Astrocyte (in vitro differentiated cells and primary cell): ENCODE results near the gene USP33.

Experiments
- EZH2 ChIP-seq: IDR thresholded peaks from 2 replicates; pipeline ENCODE4 v1.6.1; 2012; ENCODE audit warnings: mild to moderate bottlenecking, low read length, inconsistent platforms; ENCODE audit not compliant: insufficient read depth
- TF ChIP-seq, protein P1 (sequence below): IDR thresholded peaks from 2 replicates; pipeline ENCODE4 v1.5.1; 2011; ENCODE audit warnings: low read depth, mild to moderate bottlenecking, inconsistent platforms, low read length, moderate library complexity; ENCODE audit not compliant: insufficient read depth

DNA sequence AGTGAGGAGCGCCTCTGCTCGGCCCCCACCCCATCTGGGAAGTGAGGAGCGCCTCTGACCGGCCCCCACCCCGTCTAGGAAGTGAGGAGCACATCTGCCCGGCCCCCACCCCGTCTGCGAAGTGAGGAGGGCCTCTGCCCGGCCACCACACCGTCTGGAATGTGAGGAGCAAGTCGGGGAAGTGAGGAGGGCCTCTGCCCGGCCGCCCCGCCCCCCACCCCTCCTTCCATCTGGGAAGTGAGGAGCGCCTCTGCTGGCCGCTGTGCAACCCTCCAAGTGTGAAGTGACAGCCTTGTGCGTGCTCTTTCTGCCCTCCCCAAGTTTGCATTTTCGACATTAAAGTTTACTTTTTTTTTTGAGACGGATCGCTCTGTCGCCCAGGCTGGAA, 72.1 kb downstream of the USP33 start:
- TF ChIP-seq, protein P1, sequence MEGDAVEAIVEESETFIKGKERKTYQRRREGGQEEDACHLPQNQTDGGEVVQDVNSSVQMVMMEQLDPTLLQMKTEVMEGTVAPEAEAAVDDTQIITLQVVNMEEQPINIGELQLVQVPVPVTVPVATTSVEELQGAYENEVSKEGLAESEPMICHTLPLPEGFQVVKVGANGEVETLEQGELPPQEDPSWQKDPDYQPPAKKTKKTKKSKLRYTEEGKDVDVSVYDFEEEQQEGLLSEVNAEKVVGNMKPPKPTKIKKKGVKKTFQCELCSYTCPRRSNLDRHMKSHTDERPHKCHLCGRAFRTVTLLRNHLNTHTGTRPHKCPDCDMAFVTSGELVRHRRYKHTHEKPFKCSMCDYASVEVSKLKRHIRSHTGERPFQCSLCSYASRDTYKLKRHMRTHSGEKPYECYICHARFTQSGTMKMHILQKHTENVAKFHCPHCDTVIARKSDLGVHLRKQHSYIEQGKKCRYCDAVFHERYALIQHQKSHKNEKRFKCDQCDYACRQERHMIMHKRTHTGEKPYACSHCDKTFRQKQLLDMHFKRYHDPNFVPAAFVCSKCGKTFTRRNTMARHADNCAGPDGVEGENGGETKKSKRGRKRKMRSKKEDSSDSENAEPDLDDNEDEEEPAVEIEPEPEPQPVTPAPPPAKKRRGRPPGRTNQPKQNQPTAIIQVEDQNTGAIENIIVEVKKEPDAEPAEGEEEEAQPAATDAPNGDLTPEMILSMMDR: no peak
- TF ChIP-seq EZH2: no peak
